DOHH2 (cell line): ENCODE results near the gene LIG4.

Experiments
- CTCF ChIP-seq: fragments of 200-600 bp; sonication (generic); IDR thresholded peaks from one replicate; pipeline ENCODE4 v1.5.1; 2014; ENCODE audit warnings: antibody characterized with exemption, mild to moderate bottlenecking, low read depth, low read length; ENCODE audit not compliant: poor library complexity, severe bottlenecking
- EZH2phosphoT487 ChIP-seq: fragments of 200-600 bp; sonication (generic); IDR thresholded peaks from 2 replicates; pipeline ENCODE4 v1.6.1; 2017; ENCODE audit warnings: borderline replicate concordance, mild to moderate bottlenecking, antibody characterized with exemption, low read length, moderate library complexity, mixed read lengths

- no peak for TF ChIP-seq CTCF
- no peak for TF ChIP-seq EZH2phosphoT487
Observed at GRCh38 chr13:108215436-108215835, at the start of gene LIG4.
